ENCODE results near the gene STARD8. TPM values are rescaled to one million over a fixed set of nuclear protein-coding genes. Genes with fewer than 3 reads are reported as not detected.

STARD8 gene
- total RNA-seq, 2 experiments from 2014 or later: not detected

GRCh38 chrX:68640661-68641060 is 6.8 kb upstream of the STARD8 start:
- H3K9me2 ChIP-seq (ENCODE audit: insufficient read depth, low read length): no peaks in the 10 kb centered on the region
- CTCF ChIA-PET (ENCODE audit: unreplicated experiment): no interaction called here
- no peak overlapping the region for H3K27ac ChIP-seq (ENCODE audit: low read depth, low read length, poor library complexity, severe bottlenecking)
- intact Hi-C loops (cut with micrococcal nuclease; ENCODE audit: unreplicated experiment): no loop called here
- H3K4me1 ChIP-seq (ENCODE audit: insufficient read depth, low read length, poor library complexity, severe bottlenecking): no peaks in the 10 kb centered on the region
- BruUV-seq (replicated peaks): no TSS peak
- no peaks in the 10 kb centered on the region for H3K36me3 ChIP-seq (ENCODE audit: insufficient read depth, low read length)
- no peaks in the 10 kb centered on the region for H3K79me2 ChIP-seq (ENCODE audit: insufficient read depth, low read depth, low read length)
- TF ChIP-seq CTCF (conservative IDR thresholded peaks at IDR 0.05; ENCODE audit: low read length) (no peak), EZH2phosphoT487 (IDR thresholded peaks at IDR 0.05; ENCODE audit: borderline replicate concordance, low read depth, low read length) (no peak)
- no peaks in the 10 kb centered on the region for H4K20me1 ChIP-seq (ENCODE audit: insufficient read depth, low read length)
- DNase-seq (ENCODE audit: low spot score): no peak
- POLR2A ChIA-PET: interaction anchor here (1.5 kb wide), 1 partner anchor 9 kb away, joined by 3 read pairs; no protein-coding TSS in a partner anchor
- H3K4me2 ChIP-seq (ENCODE audit: low read length): no peak overlapping the region
- H3K4me3 ChIP-seq (ENCODE audit: low read depth, low read length, poor library complexity, severe bottlenecking): no peak overlapping the region
- H2AFZ ChIP-seq (ENCODE audit: low read length): no peak overlapping the region
- no peaks in the 10 kb centered on the region for H3K9me3 ChIP-seq (ENCODE audit: low read length)

- Histone ChIP-seq H3K4me2 (ENCODE audit: low read length) (no peak overlapping the region), H3K27ac (ENCODE audit: low read depth, low read length, poor library complexity, severe bottlenecking) (no peak overlapping the region), H3K4me1 (ENCODE audit: insufficient read depth, low read length, poor library complexity, severe bottlenecking) (no peaks in the 10 kb centered on the region), H4K20me1 (ENCODE audit: insufficient read depth, low read length) (no peaks in the 10 kb centered on the region), H3K9me3 (ENCODE audit: low read length) (no peaks in the 10 kb centered on the region), H3K9me2 (ENCODE audit: insufficient read depth, low read length) (no peaks in the 10 kb centered on the region), H2AFZ (ENCODE audit: low read length) (no peak overlapping the region), H3K36me3 (ENCODE audit: insufficient read depth, low read length) (no peaks in the 10 kb centered on the region), H3K79me2 (ENCODE audit: insufficient read depth, low read depth, low read length) (no peaks in the 10 kb centered on the region), H3K4me3 (ENCODE audit: low read depth, low read length, poor library complexity, severe bottlenecking) (no peak overlapping the region)
- no TSS peak for BruUV-seq (replicated peaks)
- no peak for DNase-seq (ENCODE audit: low spot score)
- TF ChIP-seq EZH2phosphoT487 (IDR thresholded peaks at IDR 0.05; ENCODE audit: borderline replicate concordance, low read depth, low read length): no peak
- no peak for TF ChIP-seq CTCF (conservative IDR thresholded peaks at IDR 0.05; ENCODE audit: low read length)
- intact Hi-C loops (cut with micrococcal nuclease; ENCODE audit: unreplicated experiment): no loop called here
- ChIA-PET POLR2A (no interaction called here), CTCF (ENCODE audit: unreplicated experiment) (no interaction called here)
Measured at GRCh38 chrX:68644861-68645260, 2.6 kb upstream of the STARD8 start.

- H4K20me1 ChIP-seq (ENCODE audit: insufficient read depth, low read length): no peaks in the 10 kb centered on the region
- no peaks in the 10 kb centered on the region for H3K9me2 ChIP-seq (ENCODE audit: insufficient read depth, low read length)
- no TSS peak for BruUV-seq (replicated peaks)
- no peak overlapping the region for H3K27ac ChIP-seq (ENCODE audit: low read depth, low read length, poor library complexity, severe bottlenecking)
- no peak for TF ChIP-seq EZH2phosphoT487 (IDR thresholded peaks at IDR 0.05; ENCODE audit: borderline replicate concordance, low read depth, low read length)
- TF ChIP-seq CTCF (conservative IDR thresholded peaks at IDR 0.05; ENCODE audit: low read length): no peak
- CTCF ChIA-PET (ENCODE audit: unreplicated experiment): no interaction called here
- H3K9me3 ChIP-seq (ENCODE audit: low read length): no peaks in the 10 kb centered on the region
- POLR2A ChIA-PET: no interaction called here
- H3K4me2 ChIP-seq (ENCODE audit: low read length): no peak overlapping the region
- H3K4me1 ChIP-seq (ENCODE audit: insufficient read depth, low read length, poor library complexity, severe bottlenecking): no peaks in the 10 kb centered on the region
- DNase-seq (ENCODE audit: low spot score): no peak
- intact Hi-C loops (cut with micrococcal nuclease; ENCODE audit: unreplicated experiment): no loop called here
- no peak overlapping the region for H2AFZ ChIP-seq (ENCODE audit: low read length)
- no peaks in the 10 kb centered on the region for H3K36me3 ChIP-seq (ENCODE audit: insufficient read depth, low read length)
- H3K79me2 ChIP-seq (ENCODE audit: insufficient read depth, low read depth, low read length): no peaks in the 10 kb centered on the region
- H3K4me3 ChIP-seq (ENCODE audit: low read depth, low read length, poor library complexity, severe bottlenecking): no peak overlapping the region
Measured at GRCh38 chrX:68646421-68646820, 1.0 kb upstream of the STARD8 start.

All from OCI-LY7 (cell line).